HL-60 (cell line): Measurements from ENCODE around the gene PHF21B.

Experiments used
- DNase-seq, 2 experiments: peaks; one replicate each; pipeline ENCODE4 v3.0.0-alpha.2; 2010 to 2020; ENCODE audit warnings: low read depth in 1 of 2, low spot score in 1 of 2
- H3K27ac ChIP-seq: fragments of 250-450 bp; sonication (Bioruptor Pico); replicated peaks from 2 replicates; pipeline ENCODE4 v1.5.1; 2020; ENCODE audit warnings: mild to moderate bottlenecking, moderate library complexity
- H3K27me3 ChIP-seq: fragments of 250-450 bp; sonication (Bioruptor Pico); 2 replicates; pipeline ENCODE4 v1.5.1; 2021; ENCODE audit warnings: mild to moderate bottlenecking, moderate library complexity; ENCODE audit not compliant: insufficient read depth, poor library complexity, severe bottlenecking
- H3K4me3 ChIP-seq: replicated peaks from 2 replicates; pipeline ENCODE4 v1.5.1; 2011; ENCODE audit warnings: mild to moderate bottlenecking, control low read depth, low read length; ENCODE audit not compliant: insufficient read depth
- CTCF ChIP-seq: IDR thresholded peaks from one replicate; pipeline ENCODE4 v1.5.1; 2011; ENCODE audit warnings: low read length, control low read depth, inconsistent platforms; ENCODE audit not compliant: insufficient read depth
- GABPA ChIP-seq: IDR thresholded peaks from 2 replicates; pipeline ENCODE4 v1.6.1; 2012; ENCODE audit warnings: low read depth
- POLR2AphosphoS5 ChIP-seq: IDR thresholded peaks from 2 replicates; pipeline ENCODE4 v1.6.1; 2012; ENCODE audit warnings: low read depth
- REST ChIP-seq: IDR thresholded peaks from 2 replicates; pipeline ENCODE4 v1.6.1; 2012; ENCODE audit warnings: low read depth; ENCODE audit not compliant: insufficient replicate concordance
- SPI1 ChIP-seq: IDR thresholded peaks from 2 replicates; pipeline ENCODE4 v1.6.1; 2012; ENCODE audit warnings: low read depth, mild to moderate bottlenecking, borderline replicate concordance

PHF21B gene

GRCh38 chr22:45007391-45008185 lies 2.2 kb downstream of the PHF21B start:
- Histone ChIP-seq H3K27ac (no peak overlapping the region), H3K27me3 (peaks cover 51% of the 10 kb centered on the region), H3K4me3 (no peak overlapping the region)
- DNase-seq, result no peak
- no peak for TF ChIP-seq POLR2AphosphoS5
- TF ChIP-seq REST, result peak; percentile 83

- Histone ChIP-seq H3K4me3 (no peak overlapping the region), H3K27me3 (peaks cover 51% of the 10 kb centered on the region), H3K27ac (no peak overlapping the region)
- DNase-seq, result no peak
- no peak for TF ChIP-seq SPI1
- no peak for TF ChIP-seq REST
- TF ChIP-seq CTCF, result no peak
These were observed 2.8 kb downstream of the PHF21B start for GRCh38 chr22:45006964-45007390.

- no peak overlapping the region for H3K4me3 ChIP-seq
- H3K27ac ChIP-seq, result no peak overlapping the region
- peaks cover 47% of the 10 kb centered on the region for H3K27me3 ChIP-seq
- TF ChIP-seq CTCF, result no peak
- TF ChIP-seq GABPA, result no peak
- TF ChIP-seq REST, result no peak
- no peak for TF ChIP-seq SPI1
- TF ChIP-seq POLR2AphosphoS5, result no peak
- no peak for DNase-seq
These were observed 3.5 kb downstream of the PHF21B start for GRCh38 chr22:45006111-45006963.
